Right lung (tissue), 5 donors: ENCODE data around the gene UCN2. TPM values are rescaled to one million over a fixed set of nuclear protein-coding genes. Genes with fewer than 3 reads are reported as not detected.
"Not testable (repeated sequence)": the region's sequence is repeated elsewhere in the genome, so short reads cannot be mapped to it uniquely, and the experiment has no call there.

Experiments
- DNase-seq, 2 donors: peaks; one replicate each; pipeline ENCODE4 v3.0.0-alpha.2; 2013
- polyA plus RNA-seq, 5 donors: library from polyadenylated mRNA; unstranded; fragments of 120-200 nt; gene quantifications; one replicate each; pipeline versions ENCODE4 v1.2.1 to v1.2.3, GENCODE V29; 2013; ENCODE audit warnings: inconsistent platforms in 1 of 5, low replicate concordance in 1 of 5; ENCODE audit not compliant: insufficient read length in 5 of 5, insufficient read depth in 1 of 5

The UCN2 gene
- polyA plus RNA-seq, 5 donors, result 0.17 to 0.33 (median 0.22) TPM; not detected in 2

GRCh38 chr3:48538451-48538850 is 25.1 kb downstream of the UCN2 start:
- DNase-seq, result no peak

- no peak for DNase-seq
These were observed 26.8 kb downstream of the UCN2 start for GRCh38 chr3:48536785-48537184.

GRCh38 chr3:48536116-48536515 is 27.5 kb downstream of the UCN2 start:
- no peak for DNase-seq

- DNase-seq, result no peak
These were observed 28.0 kb downstream of the UCN2 start for GRCh38 chr3:48535578-48535977.

- no peak for DNase-seq
These were observed 30.6 kb downstream of the UCN2 start for GRCh38 chr3:48532977-48533337.

- DNase-seq, result no peak
These were observed 31.2 kb downstream of the UCN2 start for GRCh38 chr3:48532271-48532976.

GRCh38 chr3:48530701-48531100 is 32.9 kb downstream of the UCN2 start:
- not testable (repeated sequence) for DNase-seq

- DNase-seq, result no peak
These were observed 34.8 kb downstream of the UCN2 start for GRCh38 chr3:48528754-48529153.

GRCh38 chr3:48528048-48528447 is 35.5 kb downstream of the UCN2 start:
- DNase-seq, result no peak

- DNase-seq, result no peak
These were observed 38.6 kb downstream of the UCN2 start for GRCh38 chr3:48524970-48525369.

GRCh38 chr3:48521635-48522034 is 41.9 kb downstream of the UCN2 start:
- no peak for DNase-seq

GRCh38 chr3:48519277-48519643 is 44.3 kb downstream of the UCN2 start:
- DNase-seq, result no peak

GRCh38 chr3:48518638-48519276 is 44.8 kb downstream of the UCN2 start:
- no peak for DNase-seq

GRCh38 chr3:48518069-48518468 is 45.5 kb downstream of the UCN2 start:
- DNase-seq, result no peak

GRCh38 chr3:48516571-48516970 is 47.0 kb downstream of the UCN2 start:
- DNase-seq, result no peak

GRCh38 chr3:48514431-48515227 is 49.0 kb downstream of the UCN2 start:
- no peak for DNase-seq

Other genes starting within 250 kb of the UCN2 start
- not detected for gene SPINK8, start 230.1 kb downstream of the UCN2 start, polyA plus RNA-seq
- gene FBXW12, start 191.6 kb downstream of the UCN2 start, polyA plus RNA-seq, result under 1 TPM; 0.29 to 0.46 (median 0.34) TPM
- 100 to 1,000 TPM in 3 of 5 donors, 10 to 100 TPM in 2; 77.3 to 119 (median 107) TPM for gene PLXNB1, start 133.7 kb downstream of the UCN2 start, polyA plus RNA-seq
- gene CCDC51, start 123.7 kb downstream of the UCN2 start, polyA plus RNA-seq, result 10 to 100 TPM; 14.3 to 16.4 (median 14.7) TPM
- 100 to 1,000 TPM; 254 to 310 (median 266) TPM for gene TMA7, start 123.5 kb downstream of the UCN2 start, polyA plus RNA-seq
- 10 to 100 TPM; 10.7 to 14.0 (median 12.8) TPM for gene ATRIP, start 117.0 kb downstream of the UCN2 start, polyA plus RNA-seq
- 100 to 1,000 TPM in 3 of 5 donors, 10 to 100 TPM in 2; 88.9 to 126 (median 102) TPM for gene SHISA5, start 59.6 kb downstream of the UCN2 start, polyA plus RNA-seq
- gene PFKFB4, start 7.0 kb downstream of the UCN2 start, polyA plus RNA-seq, result 10 to 100 TPM in 1 of 5 donors, 1 to 10 TPM in 4; 5.5 to 10.9 (median 7.5) TPM
- 10 to 100 TPM in 2 of 5 donors, 1 to 10 TPM in 3; 4.4 to 12.9 (median 9.3) TPM for gene COL7A1, start 31.5 kb upstream of the UCN2 start, polyA plus RNA-seq
- 100 to 1,000 TPM; 141 to 169 (median 147) TPM for gene UQCRC1, start 45.9 kb upstream of the UCN2 start, polyA plus RNA-seq
- gene TMEM89, start 58.0 kb upstream of the UCN2 start, polyA plus RNA-seq, result under 1 TPM in 1 of 5 donors, not detected in 4; 0.24 TPM
- 10 to 100 TPM; 11.5 to 17.7 (median 16.7) TPM for gene SLC26A6, start 71.7 kb upstream of the UCN2 start, polyA plus RNA-seq
- 1 to 10 TPM in 1 of 5 donors, under 1 TPM in 4; 0.56 to 1.5 (median 0.99) TPM for gene CELSR3, start 99.1 kb upstream of the UCN2 start, polyA plus RNA-seq
- 10 to 100 TPM; 13.0 to 21.2 (median 18.4) TPM for gene NCKIPSD, start 122.1 kb upstream of the UCN2 start, polyA plus RNA-seq
- gene IP6K2, start 153.4 kb upstream of the UCN2 start, polyA plus RNA-seq, result 100 to 1,000 TPM; 204 to 224 (median 221) TPM